H1 (cell line): ENCODE measurements around the gene RPA3. TPM values are rescaled to one million over a fixed set of nuclear protein-coding genes. Genes with fewer than 3 reads are reported as not detected.

Experiments used
- CTCF ChIA-PET: fragments of 300-600 bp; sonication (Branson Sonifier 250); formaldehyde crosslinking; loops from one replicate; lab custom pipeline; 2021; ENCODE audit not compliant: partially characterized antibody; lab: Charles Lee
- POLR2A ChIA-PET: fragments of 300-600 bp; sonication (Branson Sonifier 250); formaldehyde crosslinking; loops from one replicate; lab custom pipeline; 2021; ENCODE audit warnings: inconsistent platforms; ENCODE audit not compliant: partially characterized antibody; lab: Charles Lee
- DNase-seq, 2 experiments: peaks; one replicate each; pipeline versions ENCODE4 v3.0.0 to v3.0.0-alpha.2; 2010 to 2022; ENCODE audit warnings: low spot score in 2 of 2, low read depth in 1 of 2, mixed read lengths in 1 of 2
- FAIRE-seq: peaks from 2 replicates; lab custom pipeline; 2011; peaks lifted over from hg19 to GRCh38; lab: Jason Lieb, UNC
- H2AFZ ChIP-seq: 2 replicates; pipeline ENCODE4 v1.8.1; 2012; ENCODE audit warnings: low read length, inconsistent platforms
- H2AK5ac ChIP-seq: 2 replicates; pipeline ENCODE4 v1.6.1; 2013; ENCODE audit warnings: low read depth, low read length
- H2BK120ac ChIP-seq: replicated peaks from 2 replicates; pipeline ENCODE3; 2013; ENCODE audit warnings: low read depth, low read length, inconsistent platforms
- H2BK12ac ChIP-seq: 2 replicates; pipeline ENCODE4 v1.6.1; 2013; ENCODE audit warnings: low read depth, low read length
- H2BK15ac ChIP-seq: 2 replicates; pipeline ENCODE4 v1.6.1; 2013; ENCODE audit warnings: low read length
- H2BK20ac ChIP-seq: 2 replicates; pipeline ENCODE4 v1.6.1; 2013; ENCODE audit warnings: low read length
- H2BK5ac ChIP-seq: 2 replicates; pipeline ENCODE4 v1.6.1; 2013; ENCODE audit warnings: low read depth, low read length
- H3K14ac ChIP-seq: 2 replicates; pipeline ENCODE4 v1.6.1; 2013; ENCODE audit warnings: inconsistent platforms; ENCODE audit not compliant: insufficient read length
- H3K18ac ChIP-seq: 2 replicates; pipeline ENCODE4 v1.6.1; 2013; ENCODE audit warnings: low read length; ENCODE audit errors: extremely low read depth
- H3K23ac ChIP-seq: 2 replicates; pipeline ENCODE4 v1.6.1; 2013; ENCODE audit warnings: inconsistent platforms; ENCODE audit not compliant: insufficient read length
- H3K23me2 ChIP-seq: 2 replicates; pipeline ENCODE4 v1.6.1; 2013; ENCODE audit warnings: low read depth, low read length
- H3K27ac ChIP-seq: 2 replicates; pipeline ENCODE4 v1.6.1; 2011; ENCODE audit warnings: low read depth, low read length, inconsistent platforms
- H3K27me3 ChIP-seq, 4 experiments: replicated peaks in 1 of 4; 1 replicate in 1 of 4; 2 replicates in 3 of 4; pipeline versions ENCODE4 v1.6.1 to v1.8.1; 2011 to 2013; ENCODE audit warnings: low read length in 3 of 4, mild to moderate bottlenecking in 3 of 4, inconsistent platforms in 2 of 4, mixed read lengths in 2 of 4, moderate library complexity in 1 of 4; ENCODE audit not compliant: control insufficient read depth in 3 of 4, insufficient read depth in 3 of 4; ENCODE audit errors: extremely low read depth in 1 of 4
- H3K36me3 ChIP-seq, 4 experiments: 2 replicates each; pipeline versions ENCODE4 v1.6.1 to v1.8.1; 2011 to 2013; ENCODE audit warnings: mild to moderate bottlenecking in 4 of 4, low read length in 3 of 4, moderate library complexity in 2 of 4, control low read depth in 1 of 4, inconsistent platforms in 1 of 4; ENCODE audit not compliant: insufficient read depth in 4 of 4, control insufficient read depth in 2 of 4
- H3K4ac ChIP-seq: replicated peaks from 2 replicates; pipeline ENCODE3; 2013; ENCODE audit warnings: low read length, low read depth, mixed read lengths, inconsistent platforms; ENCODE audit not compliant: insufficient read length
- H3K4me1 ChIP-seq, 4 experiments: replicated peaks in 1 of 4; 1 replicate in 1 of 4; 2 replicates in 3 of 4; pipeline versions ENCODE4 v1.6.1 to v1.8.1; 2011 to 2013; ENCODE audit warnings: low read length in 3 of 4, inconsistent platforms in 2 of 4, mixed read lengths in 1 of 4; ENCODE audit not compliant: insufficient read depth in 4 of 4, control insufficient read depth in 3 of 4
- H3K4me2 ChIP-seq, 2 experiments: 2 replicates each; pipeline versions ENCODE4 v1.6.1 to v1.8.1; 2011 to 2013; ENCODE audit warnings: low read depth in 2 of 2, low read length in 2 of 2, control low read depth in 1 of 2, inconsistent platforms in 1 of 2, mild to moderate bottlenecking in 1 of 2; ENCODE audit not compliant: insufficient read depth in 1 of 2
- H3K4me3 ChIP-seq, 4 experiments: fragments of 200-600, 300-600 bp in 1 of 4; sonication (generic), shearing (Covaris generic), sonication (Bioruptor Twin) in 1 of 4; 2 replicates each; pipeline versions ENCODE4 v1.5.1 to v1.8.1; 2011 to 2016; ENCODE audit warnings: low read length in 4 of 4, low read depth in 3 of 4, control low read depth in 2 of 4, inconsistent platforms in 2 of 4, mild to moderate bottlenecking in 2 of 4, mixed read lengths in 1 of 4, moderate library complexity in 1 of 4; ENCODE audit not compliant: insufficient read depth in 2 of 4; ENCODE audit errors: extremely low read depth in 1 of 4
- H3K56ac ChIP-seq: replicated peaks from 2 replicates; pipeline ENCODE3; 2013; ENCODE audit warnings: low read depth, mild to moderate bottlenecking, mixed read lengths, low read length, inconsistent platforms; ENCODE audit not compliant: insufficient read length
- H3K79me1 ChIP-seq: 2 replicates; pipeline ENCODE4 v1.6.1; 2013; ENCODE audit warnings: low read depth, low read length, control low read depth
- H3K79me2 ChIP-seq, 2 experiments: 2 replicates each; pipeline versions ENCODE4 v1.6.1 to v1.8.1; 2012 to 2013; ENCODE audit warnings: low read length in 2 of 2, mild to moderate bottlenecking in 2 of 2, inconsistent platforms in 1 of 2; ENCODE audit not compliant: insufficient read depth in 2 of 2, control insufficient read depth in 1 of 2
- H3K9ac ChIP-seq, 4 experiments: replicated peaks in 1 of 4; 1 replicate in 1 of 4; 2 replicates in 3 of 4; pipeline versions ENCODE4 v1.6.1 to v1.8.1; 2011 to 2013; ENCODE audit warnings: low read depth in 3 of 4, low read length in 3 of 4, control low read depth in 2 of 4, mild to moderate bottlenecking in 2 of 4, moderate library complexity in 2 of 4, inconsistent platforms in 1 of 4; ENCODE audit errors: extremely low read depth in 1 of 4
- H3K9me3 ChIP-seq, 2 experiments: 2 replicates each; pipeline versions ENCODE4 v1.6.1 to v1.8.1; 2012 to 2013; ENCODE audit warnings: mild to moderate bottlenecking in 2 of 2, moderate library complexity in 2 of 2, control low read depth in 1 of 2, inconsistent platforms in 1 of 2, low read depth in 1 of 2, low read length in 1 of 2, mixed read lengths in 1 of 2; ENCODE audit not compliant: insufficient read depth in 2 of 2
- H4K20me1 ChIP-seq, 2 experiments: replicated peaks in 1 of 2; 2 replicates each; pipeline versions ENCODE3 to v1.8.1; 2011 to 2013; ENCODE audit warnings: inconsistent platforms in 2 of 2, low read length in 2 of 2, mild to moderate bottlenecking in 1 of 2; ENCODE audit not compliant: insufficient read depth in 2 of 2, control insufficient read depth in 1 of 2
- H4K5ac ChIP-seq: 2 replicates; pipeline ENCODE4 v1.6.1; 2013; ENCODE audit warnings: low read length, low read depth, mixed read lengths, inconsistent platforms; ENCODE audit not compliant: insufficient read length
- H4K8ac ChIP-seq: 2 replicates; pipeline ENCODE4 v1.8.0; 2013; ENCODE audit warnings: mild to moderate bottlenecking, moderate library complexity, low read length, inconsistent platforms; ENCODE audit not compliant: insufficient read depth; ENCODE audit errors: extremely low read depth
- H4K91ac ChIP-seq: replicated peaks from 2 replicates; pipeline ENCODE3; 2013; ENCODE audit warnings: low read length, mixed read lengths, inconsistent platforms; ENCODE audit not compliant: insufficient read length
- ASH2L ChIP-seq: fragments of 200-600, 300-600 bp; sonication (generic); IDR thresholded peaks from one replicate; pipeline ENCODE4 v1.7.1; 2017; ENCODE audit warnings: low read length
- CBX8 ChIP-seq: fragments of 300-800, 300-1000 bp; sonication (generic); IDR thresholded peaks from 2 replicates; pipeline ENCODE4 v1.7.1; 2016; ENCODE audit warnings: low read depth, low read length, borderline replicate concordance
- CHD2 ChIP-seq: IDR thresholded peaks from 2 replicates; pipeline ENCODE4 v1.6.1; 2012; ENCODE audit warnings: low read length, improper control_type of control experiment
- CREB1 ChIP-seq: IDR thresholded peaks from 2 replicates; pipeline ENCODE4 v1.6.1; 2012; ENCODE audit warnings: inconsistent platforms
- CTBP2 ChIP-seq: IDR thresholded peaks from 2 replicates; pipeline ENCODE4 v1.7.0; 2011; ENCODE audit warnings: borderline replicate concordance, mild to moderate bottlenecking, moderate library complexity, mixed read lengths, low read length; ENCODE audit not compliant: insufficient read depth, insufficient read length
- FOSL1 ChIP-seq: IDR thresholded peaks from 2 replicates; pipeline ENCODE4 v1.6.1; 2011; ENCODE audit warnings: mild to moderate bottlenecking, low read depth, low read length, moderate library complexity; ENCODE audit not compliant: insufficient read depth
- GABPA ChIP-seq: IDR thresholded peaks from 2 replicates; pipeline ENCODE4 v1.6.1; 2011; ENCODE audit warnings: mild to moderate bottlenecking, low read length, moderate library complexity, borderline replicate concordance; ENCODE audit not compliant: insufficient read depth
- HDAC2 ChIP-seq, 2 experiments: fragments of 300-600 bp in 1 of 2; sonication (generic) in 1 of 2; IDR thresholded peaks; 2 replicates each; pipeline ENCODE4 v1.6.1; 2011 to 2012; ENCODE audit warnings: low read depth in 2 of 2, low read length in 2 of 2, mild to moderate bottlenecking in 2 of 2, moderate library complexity in 2 of 2, borderline replicate concordance in 1 of 2, inconsistent platforms in 1 of 2
- SP2 ChIP-seq: IDR thresholded peaks from 2 replicates; pipeline ENCODE4 v1.6.1; 2012; ENCODE audit warnings: mild to moderate bottlenecking, low read length, inconsistent platforms
- TCF12 ChIP-seq: IDR thresholded peaks from 2 replicates; pipeline ENCODE4 v1.6.1; 2011; ENCODE audit warnings: low read depth, mild to moderate bottlenecking, low read length
- WGBS, 2 experiments: shearing (Covaris generic) in 1 of 2; methylation state at CpG; one replicate each; pipeline versions ENCODE4 v1.1.6 to v1.1.7; 2013 to 2015; ENCODE audit warnings: low lambda C conversion rate in 2 of 2, mixed read lengths in 2 of 2, inconsistent platforms in 1 of 2, low coverage in 1 of 2, missing lambda C conversion rate in 1 of 2; ENCODE audit not compliant: insufficient replicate concordance in 2 of 2, insufficient coverage in 1 of 2, insufficient read length in 1 of 2; ENCODE audit errors: extremely low coverage in 1 of 2, missing lambda C conversion rate in 1 of 2; 5-methylcytosine and 5-hydroxymethylcytosine counted together
- polyA plus RNA-seq, 7 experiments: library from polyadenylated mRNA; depleted of rRNA in 3 of 7; stranded (reverse) in 5 of 7; unstranded in 2 of 7; fragments of >200 nt in 5 of 7; fragments of 200-250 nt in 2 of 7; gene quantifications; 1 replicate in 5 of 7; 2 replicates in 1 of 7; 4 replicates in 1 of 7; pipeline versions ENCODE4 v1.2.1 to v1.2.3, GENCODE V29; 2011 to 2013; ENCODE audit warnings: missing spikeins in 2 of 7, mixed read lengths in 2 of 7
- total RNA-seq: library from RNA; stranded (reverse); fragmentation: NEBNext Ultra II Directional; extraction: Animal tissue kit (Norgen Biotek cat#: 25700); gene quantifications from 2 replicates; pipeline ENCODE4 v1.2.1, GENCODE V29; 2021
- TF ChIP-seq, protein P1 (sequence below): IDR thresholded peaks from 2 replicates; pipeline ENCODE4 v1.6.1; 2012; ENCODE audit warnings: low read length, inconsistent platforms

RPA3 gene
- total and polyA plus RNA-seq, 2 of the 8 experiments (the other 6 are each of a cell fraction or from before 2014, with no cell fraction given) = 60.2 to 105 TPM

DNA sequence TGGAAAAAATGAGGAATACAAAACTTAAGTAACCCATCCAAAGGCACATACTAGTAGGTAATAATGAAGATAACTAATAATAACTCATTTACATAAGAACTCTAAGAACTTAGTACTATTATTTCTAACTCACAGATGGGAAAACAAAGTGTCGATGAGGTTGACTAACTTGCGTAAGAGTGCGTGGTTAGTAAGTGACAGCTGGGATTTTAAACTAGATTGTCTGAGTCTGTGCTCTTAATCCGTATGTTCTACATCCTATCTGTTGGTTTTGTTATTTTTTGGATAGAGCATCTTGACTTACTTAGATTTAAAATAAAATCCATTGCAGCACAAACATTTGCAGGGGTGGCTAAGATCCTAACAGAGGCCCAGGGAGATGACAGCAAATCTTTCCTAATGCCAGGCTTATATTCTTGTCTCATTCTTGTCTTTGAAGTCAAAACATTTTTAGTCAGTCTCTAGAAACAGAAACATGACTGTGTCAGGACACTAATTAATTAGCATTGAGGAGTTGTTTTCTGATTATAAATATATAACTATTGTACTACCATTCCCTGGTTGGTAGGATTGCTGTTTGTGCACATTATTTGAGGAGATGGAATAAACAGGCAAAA lies 11.7 kb downstream of the RPA3 start:
- WGBS, 2 experiments = 88% methylated on average over 4 of the region's 4 CpGs; no CpG with 5 or more reads in 1 of the 2 experiments
- Histone ChIP-seq H3K14ac (no peak overlapping the region), H4K91ac (no peak overlapping the region), H3K9ac (no peak overlapping the region), H3K4ac (no peak overlapping the region), H3K56ac (no peak overlapping the region), H2BK5ac (no peak overlapping the region), H3K79me1 (no peaks in the 10 kb centered on the region), H3K18ac (no peak overlapping the region), H4K20me1 (no peaks in the 10 kb centered on the region), H3K27me3 (no peaks in the 10 kb centered on the region), H2AK5ac (no peak overlapping the region), H3K4me1 (peaks cover 0 to 19% (median 2%) of the 10 kb centered on the region in 4 experiments; a peak in 3 of 7 replicates), H3K4me2 (no peak overlapping the region), H2BK20ac (no peak overlapping the region), H3K4me3 (no peak overlapping the region), H3K27ac (no peak overlapping the region), H4K5ac (no peak overlapping the region), H3K36me3 (no peaks in the 10 kb centered on the region), H2BK120ac (no peak overlapping the region), H3K79me2 (no peaks in the 10 kb centered on the region), H3K23me2 (no peaks in the 10 kb centered on the region), H2BK12ac (no peak overlapping the region), H3K9me3 (no peaks in the 10 kb centered on the region), H4K8ac (no peak overlapping the region), H3K23ac (no peak overlapping the region), H2AFZ (no peak overlapping the region), H2BK15ac (no peak overlapping the region)
- FAIRE-seq = no peak
- TF ChIP-seq CHD2 = no peak
- no peak for TF ChIP-seq CTBP2
- TF ChIP-seq FOSL1 = no peak
- TF ChIP-seq TCF12 = no peak
- no peak for TF ChIP-seq CBX8
- TF ChIP-seq ASH2L = no peak
- TF ChIP-seq SP2 = no peak
- TF ChIP-seq, protein P1, sequence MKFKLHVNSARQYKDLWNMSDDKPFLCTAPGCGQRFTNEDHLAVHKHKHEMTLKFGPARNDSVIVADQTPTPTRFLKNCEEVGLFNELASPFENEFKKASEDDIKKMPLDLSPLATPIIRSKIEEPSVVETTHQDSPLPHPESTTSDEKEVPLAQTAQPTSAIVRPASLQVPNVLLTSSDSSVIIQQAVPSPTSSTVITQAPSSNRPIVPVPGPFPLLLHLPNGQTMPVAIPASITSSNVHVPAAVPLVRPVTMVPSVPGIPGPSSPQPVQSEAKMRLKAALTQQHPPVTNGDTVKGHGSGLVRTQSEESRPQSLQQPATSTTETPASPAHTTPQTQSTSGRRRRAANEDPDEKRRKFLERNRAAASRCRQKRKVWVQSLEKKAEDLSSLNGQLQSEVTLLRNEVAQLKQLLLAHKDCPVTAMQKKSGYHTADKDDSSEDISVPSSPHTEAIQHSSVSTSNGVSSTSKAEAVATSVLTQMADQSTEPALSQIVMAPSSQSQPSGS = no peak
- no peak for TF ChIP-seq CREB1
- TF ChIP-seq GABPA = no peak
- TF ChIP-seq HDAC2 (IDR thresholded peaks at IDR 0.05; ENCODE audit: borderline replicate concordance in 1 of 2, low read depth in 2 of 2, low read length in 2 of 2) = no peak
- no peak for DNase-seq
- CTCF ChIA-PET = no interaction called here
- POLR2A ChIA-PET = no interaction called here
